NCI-H1694 (cell line): ENCODE data around the gene TTC1.
"Not testable (repeated sequence)": the region's sequence is repeated elsewhere in the genome, so short reads cannot be mapped to it uniquely, and the experiment has no call there.

Experiments
- DNase-seq: peaks from one replicate; lab custom pipeline; 2025; lab: John Stamatoyannopoulos, UW

Gene TTC1

DNA sequence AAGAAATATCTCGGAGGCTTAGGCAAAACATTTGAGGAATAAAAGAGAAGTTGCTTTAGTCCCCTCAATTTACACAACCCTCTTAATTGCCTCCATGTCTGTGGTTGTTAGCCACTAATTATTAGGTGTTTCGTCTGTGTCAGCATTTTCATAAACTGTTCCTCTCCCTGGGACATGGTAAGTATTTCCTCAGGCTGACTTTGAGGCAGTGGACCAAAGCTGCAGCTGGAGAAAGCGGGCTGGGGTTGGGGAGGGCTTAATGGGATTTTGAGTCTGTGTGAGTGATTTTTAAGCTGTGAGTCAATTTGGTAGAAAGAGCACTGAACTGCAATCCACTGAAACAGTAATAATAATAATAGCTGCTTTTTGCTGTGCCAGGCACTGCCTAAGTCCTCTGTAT lies 13.0 kb upstream of the TTC1 start:
- no peak for DNase-seq

DNA sequence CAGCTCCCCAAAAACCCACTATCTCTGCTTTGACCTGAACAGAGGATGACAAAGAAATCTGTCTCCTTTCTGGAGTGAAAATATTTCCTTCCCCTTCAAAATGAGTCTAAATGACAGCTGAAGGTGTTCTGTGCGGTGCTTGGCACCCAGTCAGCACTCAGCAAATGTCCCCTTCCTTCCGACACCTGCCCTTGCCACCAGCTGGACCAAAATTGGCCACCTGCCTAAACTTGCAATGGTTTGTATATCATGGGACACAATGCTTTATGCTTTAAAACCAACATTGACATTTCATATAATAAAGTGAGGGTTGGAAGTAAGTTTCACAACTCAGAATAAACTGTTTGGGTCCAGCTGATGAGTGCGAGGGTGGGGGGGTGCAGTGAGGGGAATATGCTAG lies 7.5 kb upstream of the TTC1 start:
- no peak for DNase-seq

DNA sequence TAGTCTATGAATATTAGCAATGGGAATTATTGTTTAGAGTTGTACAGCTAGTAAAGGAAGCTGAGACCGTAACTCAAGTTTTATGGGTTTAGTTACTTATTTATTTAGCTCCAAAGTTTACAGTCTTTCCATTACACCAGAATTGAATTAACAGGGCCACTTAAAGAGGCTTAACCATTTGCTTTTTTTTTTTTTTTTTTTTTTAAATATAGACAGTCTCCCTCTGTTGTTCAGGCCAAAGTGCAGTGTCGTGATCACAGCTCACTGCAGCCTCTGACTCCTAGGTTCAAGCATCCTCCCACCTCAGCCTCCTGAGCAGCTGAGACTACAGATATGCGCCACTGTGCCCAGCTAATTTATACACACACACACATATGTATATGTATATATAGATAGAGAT lies 1.4 kb upstream of the TTC1 start:
- no peak for DNase-seq

DNA sequence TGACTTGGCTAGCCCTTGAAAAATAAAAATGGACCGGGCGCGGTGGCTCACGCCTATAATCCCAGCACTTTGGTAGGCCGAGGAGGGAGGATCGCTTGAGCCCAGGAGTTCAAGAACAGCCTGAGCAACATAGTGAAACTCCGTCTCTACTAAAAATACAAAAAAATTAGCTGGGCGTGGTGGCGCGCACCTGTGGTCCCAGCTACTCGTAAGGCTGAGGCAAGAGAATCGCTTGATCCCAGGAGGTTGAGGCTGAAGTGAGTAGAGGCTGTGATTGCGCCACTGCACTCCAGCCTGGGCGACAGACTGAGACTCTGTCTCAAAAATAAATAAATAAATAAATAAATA lies 436 bp upstream of the TTC1 start:
- not testable (repeated sequence) for DNase-seq

DNA sequence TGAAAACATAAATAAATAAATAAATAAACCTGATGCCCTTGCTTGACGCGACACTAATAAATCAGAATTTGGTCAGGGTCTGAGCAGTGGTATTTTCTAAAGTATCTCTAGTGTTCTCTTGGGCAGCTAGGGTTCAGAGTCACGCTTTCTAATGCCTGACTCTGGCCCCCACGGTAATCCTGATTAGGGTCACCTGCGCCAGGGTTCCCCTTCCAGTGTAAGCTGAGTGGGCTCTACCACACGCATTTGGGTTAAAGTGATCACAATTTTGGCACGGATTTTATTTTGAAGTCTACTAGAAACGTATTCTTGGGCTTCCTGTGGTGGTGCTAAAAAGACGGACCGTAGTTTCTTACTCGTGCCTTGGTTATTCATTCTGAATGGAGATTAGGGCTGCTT lies 651 bp downstream of the TTC1 start:
- DNase-seq = no peak

DNA sequence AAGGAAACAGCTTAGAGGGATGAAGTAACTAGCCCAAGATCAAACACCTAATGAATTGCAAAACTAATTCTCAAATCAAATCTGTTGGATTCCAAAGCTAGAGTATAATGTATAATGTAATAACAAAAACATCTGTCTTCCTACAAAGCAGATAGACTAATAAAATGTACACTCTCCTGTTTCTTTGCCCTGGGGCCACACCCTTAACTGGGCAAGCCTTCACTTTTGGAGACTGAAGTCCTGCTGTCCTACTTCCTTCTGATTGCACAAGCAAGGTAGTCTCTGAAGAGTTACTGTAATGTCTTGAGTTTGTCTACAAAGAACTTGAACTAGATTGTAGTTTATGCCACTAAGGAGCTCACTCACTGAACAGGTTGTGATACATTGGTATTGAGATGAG lies 2.5 kb downstream of the TTC1 start:
- no peak for DNase-seq

DNA sequence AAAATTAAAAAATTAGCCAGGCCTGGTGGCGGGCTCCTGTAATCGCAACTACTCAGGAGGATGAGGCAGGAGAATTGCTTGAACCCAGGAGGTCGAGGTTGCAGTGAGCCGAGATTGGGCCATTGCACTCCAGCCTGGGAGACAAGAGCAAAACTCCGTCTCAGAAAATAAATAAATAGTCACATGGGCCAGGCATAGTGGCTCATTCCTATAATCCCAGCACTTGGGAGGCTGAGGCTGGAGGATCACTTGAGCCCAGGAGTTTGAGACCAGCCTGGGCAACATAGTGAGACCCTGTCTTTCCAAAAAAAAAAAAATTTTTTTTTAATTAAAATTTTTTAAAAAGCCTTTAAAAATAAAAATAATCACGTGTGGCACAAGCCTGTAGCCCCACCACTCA lies 5.3 kb downstream of the TTC1 start:
- DNase-seq = not testable (repeated sequence)

DNA sequence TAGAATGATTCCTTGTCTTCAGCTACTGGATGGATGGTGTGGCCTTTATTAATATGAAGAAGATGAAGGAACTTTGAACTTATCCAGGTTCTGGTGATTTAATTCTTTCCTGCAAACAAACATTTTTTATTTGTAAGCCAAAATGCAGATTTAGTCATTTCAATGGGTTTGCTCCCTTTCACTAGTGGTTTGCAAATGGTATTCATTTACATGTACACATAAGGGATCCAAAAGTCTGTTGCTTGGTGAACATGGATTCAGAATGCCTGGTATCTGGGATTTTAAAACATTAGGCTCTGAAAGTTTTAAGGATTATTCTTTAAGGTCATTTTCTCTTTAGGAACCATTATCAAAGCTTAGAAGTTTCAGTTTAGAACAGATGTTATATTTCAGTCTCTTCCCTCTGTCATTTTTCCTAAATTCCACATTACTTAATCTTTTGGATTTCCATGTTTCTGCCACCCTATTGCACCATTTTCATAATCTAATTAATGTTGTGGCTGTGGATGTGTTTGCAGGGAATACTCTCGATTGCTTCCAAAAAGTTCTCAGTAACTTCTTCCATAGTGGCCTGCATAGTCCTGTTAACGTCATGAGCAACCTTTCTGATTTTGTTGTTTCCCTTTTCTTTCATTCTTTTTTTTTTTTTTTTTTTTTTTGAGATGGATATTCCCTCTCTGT lies 10.1 kb downstream of the TTC1 start:
- DNase-seq = no peak

DNA sequence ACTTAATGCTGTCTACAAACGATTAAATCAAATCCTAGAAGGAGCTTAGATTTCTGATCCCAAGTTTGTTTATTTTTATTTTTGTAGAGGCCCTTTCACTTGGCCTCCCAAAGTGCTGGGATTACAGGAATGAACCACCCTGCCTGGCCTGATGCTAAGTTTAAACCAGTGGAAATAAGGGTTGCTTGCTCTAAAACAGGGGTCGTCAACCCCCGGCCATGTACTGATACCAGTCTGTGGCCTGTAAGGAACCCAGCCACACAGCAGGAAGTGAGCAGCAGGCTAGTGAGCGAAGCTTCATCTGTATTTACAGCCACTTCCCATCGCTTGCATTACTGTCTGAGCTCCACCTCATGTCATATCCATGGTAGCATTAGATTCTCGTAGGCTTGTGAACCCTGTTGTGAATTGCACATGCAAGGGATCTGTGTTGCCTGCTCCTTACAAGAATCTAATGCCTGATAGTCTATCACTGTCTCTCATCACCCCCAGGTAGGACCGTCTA lies 11.4 kb downstream of the TTC1 start:
- DNase-seq = no peak

DNA sequence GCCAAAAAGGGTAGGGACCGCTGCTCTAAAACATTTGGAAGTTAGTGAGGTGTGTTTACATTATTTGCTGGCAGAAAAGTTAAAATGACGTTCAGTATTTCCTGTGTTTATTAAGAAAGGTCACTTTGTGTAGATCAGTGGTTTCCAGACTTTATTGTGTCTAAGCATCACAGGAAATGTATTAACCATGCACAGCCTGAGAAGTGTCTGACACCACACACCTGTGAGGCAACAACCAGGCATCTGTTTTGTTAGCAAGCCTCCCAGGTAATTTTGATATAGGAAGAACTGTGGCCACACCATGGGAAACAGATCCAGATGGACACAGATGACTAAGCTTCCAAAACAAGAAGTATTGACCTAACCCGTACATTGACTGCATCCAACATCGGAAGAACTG lies 12.0 kb downstream of the TTC1 start:
- no peak for DNase-seq

DNA sequence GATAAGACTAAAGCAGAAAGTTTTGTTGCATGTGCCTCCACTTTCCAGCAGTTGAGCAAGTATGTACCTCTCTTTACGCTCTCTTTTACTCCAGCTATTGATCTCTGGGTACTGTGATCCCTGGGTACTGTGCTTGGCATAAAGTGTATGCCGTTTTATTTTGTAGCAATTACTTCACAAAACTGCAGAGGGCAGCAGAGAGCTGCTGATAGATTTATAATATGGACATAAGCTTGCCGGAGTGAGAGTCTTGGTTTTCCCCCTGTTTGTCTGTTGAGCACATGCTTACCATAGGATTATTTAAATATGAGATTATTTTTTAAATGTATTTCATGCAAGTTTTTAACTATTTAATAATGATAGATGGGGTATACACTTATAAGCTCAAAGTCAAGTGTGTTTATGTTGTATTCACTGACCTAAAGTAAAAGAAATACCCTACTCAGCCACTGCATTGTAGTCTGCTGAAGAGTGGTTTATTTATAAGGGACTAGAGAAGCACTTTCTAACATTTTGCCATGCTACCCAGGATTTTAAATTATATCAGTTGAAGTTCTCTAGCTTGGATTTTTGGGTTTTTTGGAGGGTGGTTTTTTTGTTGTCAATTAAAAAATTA lies 13.0 kb downstream of the TTC1 start:
- peak; percentile 36 for DNase-seq

DNA sequence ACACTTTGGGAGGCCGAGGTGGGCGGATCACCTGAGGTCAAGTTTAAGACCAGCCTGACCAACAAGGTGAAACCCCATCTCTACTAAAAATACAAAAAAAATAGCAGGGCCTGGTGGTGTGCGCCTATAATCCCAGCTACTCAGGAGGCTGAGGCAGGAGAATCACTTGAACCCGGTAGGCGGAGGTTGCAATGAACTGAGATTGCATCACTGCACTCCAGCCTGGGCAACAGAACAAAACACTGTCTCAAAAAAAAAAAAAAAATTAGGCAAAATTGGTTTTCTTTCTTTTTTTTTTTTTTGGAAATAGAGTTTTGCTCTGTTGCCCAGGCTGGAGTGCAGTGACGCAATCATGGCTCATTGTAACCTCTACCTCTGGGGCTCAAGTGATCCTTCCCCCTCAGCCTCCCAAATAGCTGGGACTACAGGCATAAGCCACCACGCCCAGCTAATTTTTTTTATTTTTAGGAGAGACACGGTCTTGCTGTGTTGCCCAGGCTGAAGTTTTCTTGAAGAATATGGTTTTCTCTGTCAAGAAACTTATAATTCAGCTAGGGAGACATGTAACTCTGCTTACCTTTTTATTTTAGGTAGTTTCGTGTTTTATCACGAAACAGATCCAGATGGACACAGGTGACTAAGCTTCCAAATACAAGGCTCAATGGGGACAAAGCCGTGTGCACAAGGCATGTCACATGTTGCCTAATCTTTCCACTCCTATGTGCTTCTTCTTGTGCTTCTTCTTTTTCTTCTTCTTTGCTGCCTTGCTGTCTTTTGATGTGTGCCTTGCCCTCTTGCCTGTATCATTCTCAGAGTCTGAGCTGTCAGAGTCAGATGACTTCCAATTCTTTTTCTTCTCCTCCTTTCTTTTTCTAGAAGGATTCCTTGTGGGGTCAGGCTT lies 14.3 kb downstream of the TTC1 start:
- no peak for DNase-seq

DNA sequence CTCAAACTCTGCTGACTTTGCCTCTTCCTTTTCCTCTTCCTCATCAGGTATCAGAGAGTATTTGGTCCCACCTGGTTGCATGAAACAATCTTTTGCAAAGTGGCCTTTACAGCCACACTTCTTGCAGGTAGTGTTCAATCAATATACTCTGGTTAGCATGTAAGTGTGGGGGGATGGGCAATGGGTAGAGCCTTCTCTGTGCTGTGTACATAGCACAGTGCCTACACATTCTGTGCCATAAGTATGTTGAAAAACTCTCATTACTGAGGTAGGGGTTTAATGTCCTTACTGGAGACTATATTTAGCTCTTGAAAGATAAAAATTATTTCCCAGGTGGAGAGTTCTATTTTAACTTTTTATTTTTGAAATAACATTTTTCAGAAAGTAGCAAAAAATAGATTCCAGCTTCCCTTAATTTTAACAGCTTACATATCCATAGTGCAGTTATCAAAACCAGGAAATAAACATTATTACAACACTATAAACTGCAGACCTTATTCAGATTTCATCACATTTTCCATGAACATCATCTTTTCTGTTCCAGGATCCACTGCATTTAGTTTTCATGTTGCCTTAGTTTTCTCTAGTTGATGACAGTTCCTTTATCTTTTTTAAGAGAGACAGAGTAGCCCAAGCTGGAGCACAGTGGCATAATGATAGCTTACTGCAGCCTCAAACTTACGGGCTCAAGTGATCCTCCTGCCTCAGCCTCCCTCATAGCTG lies 15.1 kb downstream of the TTC1 start:
- DNase-seq = no peak

DNA sequence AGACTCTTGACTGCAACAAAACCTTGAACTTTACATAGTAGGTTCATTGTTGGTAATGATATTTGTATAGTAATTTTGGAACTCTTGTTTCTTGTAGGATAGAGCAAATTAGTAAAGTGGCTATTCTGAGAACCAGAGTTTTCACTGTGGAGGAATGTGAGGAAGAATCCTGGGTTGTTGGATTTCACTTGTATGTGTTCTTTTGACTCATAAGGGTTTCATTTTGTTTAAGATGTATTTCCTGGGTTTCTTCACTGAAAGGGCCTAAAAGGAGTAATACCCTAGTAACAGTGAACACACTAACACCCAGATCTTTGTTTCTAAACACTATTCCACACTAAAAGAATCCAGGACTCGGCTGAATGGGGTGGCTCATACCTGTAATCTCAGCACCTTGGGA lies 20.1 kb downstream of the TTC1 start:
- DNase-seq = no peak

DNA sequence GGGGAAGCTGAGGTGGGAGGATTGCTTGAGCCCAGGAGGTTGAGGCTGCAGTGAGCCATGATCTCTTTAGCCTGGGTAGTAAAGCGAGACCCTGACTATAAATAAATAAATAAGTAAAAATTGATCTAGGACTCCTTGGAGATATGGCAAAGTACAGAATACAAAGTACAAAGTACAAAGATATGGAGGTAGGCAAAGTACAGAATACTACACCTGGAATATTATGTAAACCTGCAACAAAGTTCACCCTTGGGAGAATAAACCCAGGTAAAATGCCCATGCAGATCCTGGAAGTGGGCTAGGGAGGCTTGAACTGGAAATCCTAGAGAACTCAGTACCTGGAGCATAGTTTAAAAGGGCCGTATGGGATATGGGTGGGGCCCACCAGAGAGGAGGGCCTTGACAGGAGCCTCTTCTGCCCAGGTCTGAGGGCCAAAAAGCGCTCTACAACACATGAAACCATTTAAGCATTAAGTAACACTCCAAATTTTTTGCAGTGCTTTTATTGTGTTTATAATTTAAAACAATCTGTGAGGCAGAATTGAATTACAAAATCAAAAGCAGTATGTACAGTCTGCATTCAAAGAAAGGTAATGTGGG lies 20.7 kb downstream of the TTC1 start:
- no peak for DNase-seq

DNA sequence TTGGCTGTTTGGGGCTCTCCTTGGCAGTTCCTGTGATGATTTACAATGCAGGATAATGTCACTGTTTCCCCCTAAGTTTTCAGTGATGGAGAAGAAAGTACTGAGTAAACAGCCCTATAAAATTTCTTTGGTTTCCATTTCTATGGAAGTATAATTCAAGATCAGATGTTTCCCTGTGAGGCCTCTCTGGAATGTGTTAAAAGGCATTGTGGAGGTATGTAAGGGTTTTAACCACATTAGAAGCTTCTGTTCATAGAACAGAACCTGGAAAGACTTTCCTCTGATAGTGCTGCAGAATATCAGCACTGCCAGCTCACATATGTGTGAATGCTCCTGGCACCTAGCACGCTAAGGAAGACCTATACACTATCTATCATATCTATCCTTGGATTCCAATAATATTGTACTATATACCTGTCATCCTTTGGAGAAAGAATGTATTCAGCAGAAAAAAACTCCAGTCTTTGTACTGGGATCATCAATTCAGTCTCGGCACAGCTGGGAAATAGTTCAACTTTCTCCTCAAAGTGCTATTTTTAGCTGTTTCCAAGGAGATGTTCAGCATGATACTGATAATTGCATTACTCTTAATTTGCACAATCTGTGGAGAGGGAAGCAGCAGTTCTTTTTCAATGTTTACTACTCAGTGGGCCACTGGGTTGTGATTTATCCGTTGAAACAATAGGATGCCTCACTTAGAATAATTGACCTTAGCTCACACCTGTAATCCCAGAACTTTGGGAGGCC lies 21.9 kb downstream of the TTC1 start:
- no peak for DNase-seq

DNA sequence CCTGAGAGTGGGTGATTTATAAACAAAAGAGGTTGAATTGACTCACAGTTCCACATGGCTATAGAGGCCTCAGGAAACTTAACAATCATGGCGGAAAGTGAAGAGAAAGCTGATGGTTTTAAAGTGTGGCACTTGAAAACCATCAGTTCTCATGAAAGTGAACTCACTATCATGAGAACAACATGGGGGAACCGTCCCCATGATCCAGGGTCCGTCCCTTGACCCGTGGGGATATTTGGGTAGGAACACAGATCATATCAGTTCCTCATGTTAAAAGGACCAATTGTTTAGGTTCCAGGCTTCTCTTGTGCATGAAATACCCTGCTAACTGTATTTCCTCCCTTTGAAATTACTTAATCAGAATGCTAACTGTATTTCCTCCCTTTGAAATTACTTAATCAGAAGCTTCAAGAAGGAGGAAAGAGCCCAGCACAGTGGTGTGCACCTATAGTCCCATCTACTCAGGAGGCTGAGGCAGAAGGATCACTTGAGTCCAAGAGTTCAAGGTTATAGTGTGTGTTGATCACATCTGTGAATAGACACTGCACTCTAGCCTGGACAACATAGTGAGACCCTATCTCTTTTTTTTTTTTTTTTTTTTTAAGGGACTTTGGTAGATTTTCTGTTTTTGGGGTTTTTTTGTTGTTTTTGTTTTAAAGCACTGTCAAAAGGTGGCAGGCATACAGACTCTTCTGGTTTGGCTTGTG lies 24.8 kb downstream of the TTC1 start:
- no peak for DNase-seq

DNA sequence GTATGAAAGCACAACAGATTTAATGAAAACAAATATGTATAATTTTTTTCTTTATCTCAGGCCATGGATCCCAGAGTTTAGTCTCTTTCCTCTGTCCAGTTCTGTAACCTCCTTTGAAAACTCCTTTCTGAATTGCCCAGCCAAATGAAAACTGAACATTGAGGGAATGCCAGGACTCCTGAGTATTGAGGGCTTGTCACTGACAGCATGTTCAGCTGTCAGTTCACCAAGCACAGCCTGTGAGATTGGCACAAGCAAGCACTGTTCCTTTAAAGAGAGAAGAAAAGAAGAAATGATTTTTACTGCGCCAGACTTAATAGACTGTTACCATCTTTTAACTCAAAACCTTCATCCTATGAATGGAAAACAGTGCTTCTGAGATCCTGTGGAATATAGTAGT lies 27.3 kb downstream of the TTC1 start:
- no peak for DNase-seq

DNA sequence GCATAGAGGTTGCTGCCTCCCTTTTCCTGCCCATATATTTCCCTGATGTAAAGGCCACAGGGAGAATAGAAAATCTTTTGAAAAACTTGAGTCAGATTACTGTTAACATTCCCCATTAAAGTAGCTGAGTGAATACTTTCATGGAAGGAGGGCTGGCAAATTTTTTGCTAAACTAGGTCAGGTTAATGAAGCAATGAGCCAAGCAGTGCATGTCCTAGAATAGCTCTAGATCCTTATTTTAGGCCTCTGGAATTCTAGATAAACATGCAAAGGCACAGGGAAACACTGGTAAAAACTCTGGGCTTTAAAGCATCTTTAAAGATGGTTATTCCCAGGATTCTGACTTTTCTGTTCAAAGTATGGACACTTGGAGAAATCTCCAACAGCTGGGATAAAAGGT lies 27.9 kb downstream of the TTC1 start:
- DNase-seq = no peak

DNA sequence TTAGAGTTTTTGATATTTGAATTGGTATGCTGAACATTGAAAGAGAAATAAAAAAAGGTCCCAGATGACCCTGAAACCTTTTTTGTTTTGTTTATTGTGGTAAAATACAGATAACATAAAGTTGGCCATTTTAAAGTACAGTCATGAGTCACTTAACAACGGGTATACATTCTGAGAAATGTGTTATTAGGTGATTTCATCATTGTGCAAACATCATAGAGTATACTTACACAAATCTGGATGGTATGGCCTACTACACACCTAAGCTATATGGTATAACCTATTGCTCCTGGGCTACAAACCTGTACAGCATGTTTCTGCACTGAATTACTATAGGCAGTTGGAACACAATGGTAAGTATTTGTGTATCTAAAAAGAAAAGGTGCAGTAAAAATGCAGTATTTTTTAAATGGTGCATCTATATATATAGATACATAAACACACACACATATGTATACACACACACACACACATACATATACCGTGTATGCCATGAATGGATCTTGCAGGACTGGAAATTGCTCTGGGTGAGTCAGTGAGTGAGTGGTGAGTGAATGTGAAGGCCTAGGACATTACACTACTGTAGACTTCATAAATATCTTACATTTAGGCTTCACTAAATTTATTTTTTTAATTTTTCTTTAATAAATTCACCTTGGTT lies 31.0 kb downstream of the TTC1 start:
- no peak for DNase-seq
